Fibroblast of the aortic adventitia (primary cell): ENCODE data around the gene SLC11A1. TPM values are rescaled to one million over a fixed set of nuclear protein-coding genes. Genes with fewer than 3 reads are reported as not detected.

ENCODE experiments used
- DNase-seq: peaks from one replicate; pipeline ENCODE4 v3.0.0-alpha.2; 2010; ENCODE audit warnings: low read depth
- H3K4me3 ChIP-seq: 2 replicates; pipeline ENCODE4 v1.5.1; 2011; ENCODE audit warnings: low read depth, mild to moderate bottlenecking, control low read depth, low read length, moderate library complexity
- total RNA-seq: library from RNA; depleted of rRNA; stranded (reverse); fragments of >200 nt; gene quantifications from 2 replicates; pipeline ENCODE4 v1.2.3, GENCODE V29; 2012; ENCODE audit warnings: low replicate concordance
- TF ChIP-seq, protein P1 (sequence below): IDR thresholded peaks from 2 replicates; pipeline ENCODE4 v1.5.1; 2011; ENCODE audit warnings: mild to moderate bottlenecking, low read length, control low read depth, inconsistent platforms; ENCODE audit not compliant: insufficient read depth

The SLC11A1 gene
- total RNA-seq, 1 donor, result 0.09 TPM

DNA sequence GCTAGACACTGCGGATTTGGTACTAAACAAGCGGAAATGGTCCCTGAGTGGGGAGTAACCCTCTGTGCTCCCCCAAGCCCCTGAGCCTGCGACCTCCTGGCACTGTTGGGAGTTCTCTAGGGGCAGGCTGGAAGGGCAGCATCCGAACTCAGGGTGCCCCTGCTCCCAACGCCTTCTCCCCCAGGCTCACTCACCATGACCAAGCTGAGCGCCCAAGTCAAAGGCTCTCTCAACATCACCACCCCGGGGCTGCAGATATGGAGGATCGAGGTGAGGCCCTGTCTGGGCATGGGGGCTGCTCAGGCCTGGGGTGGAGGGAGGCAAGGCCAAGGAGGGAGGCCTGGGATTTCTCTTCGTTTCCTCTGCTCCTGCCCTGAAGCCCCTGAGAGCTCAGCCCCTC lies 41.5 kb downstream of the SLC11A1 start:
- no peak overlapping the region for H3K4me3 ChIP-seq
- DNase-seq, result no peak
- TF ChIP-seq, protein P1, sequence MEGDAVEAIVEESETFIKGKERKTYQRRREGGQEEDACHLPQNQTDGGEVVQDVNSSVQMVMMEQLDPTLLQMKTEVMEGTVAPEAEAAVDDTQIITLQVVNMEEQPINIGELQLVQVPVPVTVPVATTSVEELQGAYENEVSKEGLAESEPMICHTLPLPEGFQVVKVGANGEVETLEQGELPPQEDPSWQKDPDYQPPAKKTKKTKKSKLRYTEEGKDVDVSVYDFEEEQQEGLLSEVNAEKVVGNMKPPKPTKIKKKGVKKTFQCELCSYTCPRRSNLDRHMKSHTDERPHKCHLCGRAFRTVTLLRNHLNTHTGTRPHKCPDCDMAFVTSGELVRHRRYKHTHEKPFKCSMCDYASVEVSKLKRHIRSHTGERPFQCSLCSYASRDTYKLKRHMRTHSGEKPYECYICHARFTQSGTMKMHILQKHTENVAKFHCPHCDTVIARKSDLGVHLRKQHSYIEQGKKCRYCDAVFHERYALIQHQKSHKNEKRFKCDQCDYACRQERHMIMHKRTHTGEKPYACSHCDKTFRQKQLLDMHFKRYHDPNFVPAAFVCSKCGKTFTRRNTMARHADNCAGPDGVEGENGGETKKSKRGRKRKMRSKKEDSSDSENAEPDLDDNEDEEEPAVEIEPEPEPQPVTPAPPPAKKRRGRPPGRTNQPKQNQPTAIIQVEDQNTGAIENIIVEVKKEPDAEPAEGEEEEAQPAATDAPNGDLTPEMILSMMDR, result no peak

DNA sequence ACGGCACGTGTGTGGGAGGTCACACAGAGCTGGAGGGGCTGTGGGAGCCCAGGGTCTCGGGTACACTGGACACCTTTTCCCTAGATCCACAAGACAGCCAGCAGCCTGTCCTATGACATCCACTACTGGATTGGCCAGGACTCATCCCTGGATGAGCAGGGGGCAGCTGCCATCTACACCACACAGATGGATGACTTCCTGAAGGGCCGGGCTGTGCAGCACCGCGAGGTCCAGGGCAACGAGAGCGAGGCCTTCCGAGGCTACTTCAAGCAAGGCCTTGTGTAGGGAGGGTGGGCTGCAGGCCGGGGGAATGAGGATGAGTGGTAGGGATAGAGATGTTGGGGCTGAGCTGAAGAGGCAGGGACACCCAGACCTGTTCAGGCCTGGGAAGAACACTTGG lies 43.5 kb downstream of the SLC11A1 start:
- TF ChIP-seq, protein P1, result no peak
- H3K4me3 ChIP-seq, result no peak overlapping the region
- no peak for DNase-seq

DNA sequence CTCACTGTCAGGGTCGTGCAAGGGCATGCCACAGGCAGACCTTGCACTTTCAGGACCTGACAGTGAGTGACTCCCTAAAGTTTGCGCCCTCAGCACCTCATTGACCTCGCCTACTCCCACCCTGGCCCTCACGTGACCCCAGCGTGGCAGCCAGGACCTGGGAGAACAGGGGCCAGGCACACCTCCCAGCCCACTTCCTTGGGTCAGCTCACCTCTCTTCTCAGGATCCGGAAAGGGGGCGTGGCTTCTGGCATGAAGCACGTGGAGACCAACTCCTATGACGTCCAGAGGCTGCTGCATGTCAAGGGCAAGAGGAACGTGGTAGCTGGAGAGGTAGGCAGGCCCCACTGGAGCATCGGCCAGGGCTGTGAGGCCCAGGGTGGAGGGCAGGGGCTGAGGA lies 45.7 kb downstream of the SLC11A1 start:
- no peak overlapping the region for H3K4me3 ChIP-seq
- TF ChIP-seq, protein P1, result no peak
- no peak for DNase-seq

DNA sequence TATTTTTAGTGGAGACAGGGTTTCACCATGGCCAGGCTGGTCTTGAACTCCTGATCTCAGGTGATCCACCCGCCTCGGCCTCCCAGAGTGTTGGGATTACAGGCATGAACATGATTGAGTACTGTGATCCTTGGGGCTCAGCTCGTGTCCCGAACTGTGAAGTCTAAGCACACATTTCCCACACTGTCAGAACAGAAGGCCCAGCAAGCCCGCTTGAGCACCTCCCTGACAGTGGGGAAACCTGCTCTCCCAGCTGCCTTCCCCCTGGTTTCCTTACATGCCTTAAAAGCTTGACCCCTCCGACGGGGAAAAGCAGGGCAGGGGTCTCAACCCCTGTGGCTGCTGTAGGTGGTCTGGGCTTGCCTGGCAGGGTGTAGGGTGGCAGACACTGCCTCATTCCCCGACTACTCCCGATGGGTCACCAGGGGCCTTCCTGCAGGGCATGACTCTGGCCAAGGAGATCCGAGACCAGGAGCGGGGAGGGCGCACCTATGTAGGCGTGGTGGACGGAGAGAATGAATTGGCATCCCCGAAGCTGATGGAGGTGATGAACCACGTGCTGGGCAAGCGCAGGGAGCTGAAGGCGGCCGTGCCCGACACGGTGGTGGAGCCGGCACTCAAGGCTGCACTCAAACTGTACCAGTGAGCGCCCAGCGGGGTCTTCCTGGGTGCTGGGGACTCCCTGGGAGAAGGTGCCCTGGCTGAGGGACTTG lies 46.9 kb downstream of the SLC11A1 start:
- DNase-seq, result no peak
- no peak overlapping the region for H3K4me3 ChIP-seq
- TF ChIP-seq, protein P1, result no peak

DNA sequence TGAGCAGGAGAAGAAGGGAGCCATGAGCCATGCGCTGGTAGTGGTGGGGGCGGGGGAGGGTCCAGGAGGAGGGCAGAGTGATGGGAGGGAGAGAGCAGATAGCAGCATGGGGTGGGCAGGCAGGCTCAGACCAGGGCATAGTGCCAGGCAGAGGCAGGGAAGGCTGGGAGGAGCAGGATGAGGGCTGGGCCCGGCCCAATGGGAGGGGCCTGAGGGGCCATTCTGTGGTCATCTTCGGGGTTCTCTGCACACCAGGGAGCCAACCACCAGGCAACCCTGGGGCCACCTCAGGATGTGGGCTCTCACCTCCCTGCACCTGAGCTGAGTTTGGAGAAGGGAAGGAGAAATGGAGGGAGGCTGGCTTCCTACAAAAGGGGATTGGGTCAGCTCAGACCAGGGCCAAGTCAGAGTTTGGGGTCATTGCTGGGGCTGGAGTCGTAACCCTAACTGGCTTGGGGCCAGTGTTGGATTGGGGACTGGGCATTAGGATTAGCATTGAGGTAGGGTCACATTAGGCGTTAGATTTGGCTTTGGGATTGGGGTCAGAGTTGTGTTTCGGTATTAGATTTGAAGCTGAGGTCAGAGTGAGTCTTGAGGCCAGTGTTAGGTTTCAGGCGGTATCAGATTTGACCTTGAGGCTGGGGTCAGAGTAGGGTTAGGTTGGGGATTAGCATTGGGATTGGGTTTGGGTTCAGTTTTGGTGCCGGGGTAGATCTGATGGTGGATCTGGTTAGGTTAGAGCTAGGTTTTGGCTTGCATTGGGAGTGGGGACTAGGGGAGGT lies 48.0 kb downstream of the SLC11A1 start:
- H3K4me3 ChIP-seq, result no peak overlapping the region
- DNase-seq, result no peak
- TF ChIP-seq, protein P1, result no peak

DNA sequence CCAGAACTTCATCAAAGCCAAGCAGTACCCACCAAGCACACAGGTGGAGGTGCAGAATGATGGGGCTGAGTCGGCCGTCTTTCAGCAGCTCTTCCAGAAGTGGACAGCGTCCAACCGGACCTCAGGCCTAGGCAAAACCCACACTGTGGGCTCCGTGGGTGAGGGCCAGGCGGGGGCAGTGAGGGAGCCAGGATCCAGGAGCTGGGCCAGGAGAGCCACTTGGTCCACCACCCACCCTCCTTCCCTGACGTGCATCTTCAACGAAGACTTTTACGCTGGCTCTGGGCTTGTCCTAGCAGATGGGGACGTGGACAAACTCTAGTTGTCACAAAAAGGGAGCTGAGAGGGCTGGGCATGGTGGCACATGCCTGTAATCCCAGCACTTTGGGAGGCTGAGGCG lies 48.6 kb downstream of the SLC11A1 start:
- TF ChIP-seq, protein P1, result no peak
- H3K4me3 ChIP-seq, result no peak overlapping the region
- DNase-seq, result no peak

DNA sequence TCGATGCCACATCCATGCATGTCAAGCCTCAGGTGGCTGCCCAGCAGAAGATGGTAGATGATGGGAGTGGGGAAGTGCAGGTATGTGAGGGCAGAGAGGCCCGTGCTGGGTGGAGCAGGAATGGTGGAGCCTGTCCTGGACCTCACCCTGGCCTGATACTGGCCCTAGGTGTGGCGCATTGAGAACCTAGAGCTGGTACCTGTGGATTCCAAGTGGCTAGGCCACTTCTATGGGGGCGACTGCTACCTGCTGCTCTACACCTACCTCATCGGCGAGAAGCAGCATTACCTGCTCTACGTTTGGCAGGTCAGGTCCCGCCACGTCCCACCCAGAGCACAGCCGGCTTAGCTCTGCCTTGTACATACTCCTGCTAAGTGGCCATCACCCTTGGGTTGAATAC lies 49.8 kb downstream of the SLC11A1 start:
- DNase-seq, result no peak
- TF ChIP-seq, protein P1, result no peak
- no peak overlapping the region for H3K4me3 ChIP-seq
